GM19372 (cell line): ENCODE measurements around the gene FOXP1.
A peak's percentile ranks its signal among the peaks of the same experiment; 100 is the strongest.

Experiments
- ATAC-seq: cut with Tn5 transposase; IDR thresholded peaks from one replicate; pipeline ENCODE4 v1.9.1; 2021; ENCODE audit warnings: mild to moderate bottlenecking, low read depth, moderate library complexity; ENCODE audit not compliant: unreplicated experiment

The FOXP1 gene

GRCh38 chr3:71172951-71173350 is 410.6 kb downstream of the FOXP1 start:
- no peak for ATAC-seq

GRCh38 chr3:71172189-71172588 is 411.3 kb downstream of the FOXP1 start:
- ATAC-seq = no peak

GRCh38 chr3:71171247-71171646 is 412.3 kb downstream of the FOXP1 start:
- ATAC-seq = no peak

GRCh38 chr3:71168880-71169411 is 414.6 kb downstream of the FOXP1 start:
- ATAC-seq = no peak

- no peak for ATAC-seq
These were observed 415.3 kb downstream of the FOXP1 start for GRCh38 chr3:71168121-71168721.

GRCh38 chr3:71166339-71167240 is 416.9 kb downstream of the FOXP1 start:
- ATAC-seq = no peak

GRCh38 chr3:71164881-71165280 is 418.6 kb downstream of the FOXP1 start:
- no peak for ATAC-seq

GRCh38 chr3:71163198-71163918 is 420.2 kb downstream of the FOXP1 start:
- no peak for ATAC-seq

- no peak for ATAC-seq
These were observed 421.3 kb downstream of the FOXP1 start for GRCh38 chr3:71162221-71162620.

- ATAC-seq = no peak
These were observed 422.6 kb downstream of the FOXP1 start for GRCh38 chr3:71160785-71161546.

GRCh38 chr3:71156062-71156665 is 427.4 kb downstream of the FOXP1 start:
- ATAC-seq = no peak

- ATAC-seq = no peak
These were observed 428.7 kb downstream of the FOXP1 start for GRCh38 chr3:71154846-71155245.

GRCh38 chr3:71153713-71154112 is 429.8 kb downstream of the FOXP1 start:
- no peak for ATAC-seq

GRCh38 chr3:71152892-71153265 is 430.6 kb downstream of the FOXP1 start:
- ATAC-seq = no peak

GRCh38 chr3:71152039-71152891 is 431.3 kb downstream of the FOXP1 start:
- ATAC-seq = no peak

- peak; percentile 80 for ATAC-seq
These were observed 433.3 kb downstream of the FOXP1 start for GRCh38 chr3:71149959-71150954.

- no peak for ATAC-seq
These were observed 435.0 kb downstream of the FOXP1 start for GRCh38 chr3:71148455-71149060.
